IMR-90 (cell line): ENCODE measurements around the gene RPRM. TPM values are rescaled to one million over a fixed set of nuclear protein-coding genes. Genes with fewer than 3 reads are reported as not detected.

Experiments
- ATAC-seq: fragments of 200-7000 bp; cut with Tn5 transposase; 2 replicates; pipeline ENCODE4 v1.9.1; 2020; ENCODE audit warnings: low read depth, mild to moderate bottlenecking, moderate library complexity
- BruUV-seq: library from RNA; stranded (reverse); fragments of 400-500 nt; replicated peaks from 2 replicates; lab custom pipeline; 2021; lab: Mats Ljungman, UMichigan
- CTCF ChIA-PET: fragments of 300-600 bp; formaldehyde crosslinking; extraction: SDS; loops from one replicate; lab custom pipeline; 2021; ENCODE audit warnings: antibody characterized with exemption; lab: Yijun Ruan, JAX
- POLR2A ChIA-PET: fragments of 300-600 bp; sonication (Branson Sonifier 250); formaldehyde crosslinking; loops from one replicate; lab custom pipeline; 2022; ENCODE audit warnings: antibody characterized with exemption; ENCODE audit not compliant: unreplicated experiment; lab: Charles Lee
- DNase-seq: peaks from one replicate; pipeline ENCODE4 v3.0.0; 2013
- H2AFZ ChIP-seq: replicated peaks from 2 replicates; pipeline ENCODE3; 2013; ENCODE audit warnings: low read length, mild to moderate bottlenecking; ENCODE audit not compliant: poor library complexity
- H2AK5ac ChIP-seq: 2 replicates; pipeline ENCODE4 v1.6.1; 2013; ENCODE audit warnings: low read depth, low read length, inconsistent platforms
- H2AK9ac ChIP-seq: replicated peaks from 2 replicates; pipeline ENCODE3; 2013; ENCODE audit warnings: mild to moderate bottlenecking, low read depth, low read length, moderate library complexity; ENCODE audit not compliant: poor library complexity
- H2BK120ac ChIP-seq: 2 replicates; pipeline ENCODE4 v1.6.1; 2013; ENCODE audit warnings: low read depth, low read length, inconsistent platforms
- H2BK15ac ChIP-seq: 3 replicates; pipeline ENCODE4 v1.6.1; 2013; ENCODE audit warnings: low read depth, low read length, inconsistent platforms
- H2BK20ac ChIP-seq: 2 replicates; pipeline ENCODE4 v1.6.1; 2013; ENCODE audit warnings: low read depth, mild to moderate bottlenecking, inconsistent platforms, low read length, moderate library complexity
- H2BK5ac ChIP-seq: 2 replicates; pipeline ENCODE4 v1.6.1; 2013; ENCODE audit warnings: mild to moderate bottlenecking, low read depth, low read length, inconsistent platforms; ENCODE audit not compliant: poor library complexity, severe bottlenecking
- H3K14ac ChIP-seq: replicated peaks from 2 replicates; pipeline ENCODE4 v1.6.1; 2013; ENCODE audit warnings: low read depth, low read length, inconsistent platforms
- H3K18ac ChIP-seq: 2 replicates; pipeline ENCODE4 v1.6.1; 2013; ENCODE audit warnings: low read depth, low read length, control low read depth
- H3K23ac ChIP-seq: 2 replicates; pipeline ENCODE4 v1.6.1; 2013; ENCODE audit warnings: low read depth, low read length, inconsistent platforms
- H3K27ac ChIP-seq: 2 replicates; pipeline ENCODE4 v1.5.1; 2013; ENCODE audit warnings: mild to moderate bottlenecking, control low read depth, low read length; ENCODE audit not compliant: insufficient read depth
- H3K27me3 ChIP-seq: 2 replicates; pipeline ENCODE4 v1.6.1; 2013; ENCODE audit warnings: low read length; ENCODE audit not compliant: control insufficient read depth, insufficient read depth
- H3K36me3 ChIP-seq: 2 replicates; pipeline ENCODE4 v1.6.1; 2013; ENCODE audit warnings: low read length, mixed read lengths; ENCODE audit not compliant: control insufficient read depth, insufficient read depth
- H3K4ac ChIP-seq: 2 replicates; pipeline ENCODE4 v1.6.1; 2013; ENCODE audit warnings: low read depth, low read length, inconsistent platforms
- H3K4me1 ChIP-seq: 2 replicates; pipeline ENCODE4 v1.6.1; 2013; ENCODE audit warnings: low read length, mixed read lengths; ENCODE audit not compliant: control insufficient read depth, insufficient read depth
- H3K4me2 ChIP-seq: 2 replicates; pipeline ENCODE4 v1.6.1; 2013; ENCODE audit warnings: low read depth, mild to moderate bottlenecking, control low read depth, low read length, moderate library complexity
- H3K4me3 ChIP-seq: 2 replicates; pipeline ENCODE4 v1.5.1; 2013; ENCODE audit warnings: low read depth, mild to moderate bottlenecking, control low read depth, low read length, moderate library complexity; ENCODE audit not compliant: insufficient read depth
- H3K56ac ChIP-seq: 2 replicates; pipeline ENCODE4 v1.6.1; 2013; ENCODE audit warnings: low read length, inconsistent platforms; ENCODE audit not compliant: insufficient read depth; ENCODE audit errors: extremely low read depth
- H3K79me1 ChIP-seq, 2 experiments: 2 replicates each; pipeline ENCODE4 v1.6.1; 2013; ENCODE audit warnings: low read length in 2 of 2, inconsistent platforms in 1 of 2, low read depth in 1 of 2
- H3K9ac ChIP-seq: 2 replicates; pipeline ENCODE4 v1.6.1; 2013; ENCODE audit warnings: low read depth, low read length, control low read depth
- H3K9me1 ChIP-seq: 2 replicates; pipeline ENCODE4 v1.6.1; 2013; ENCODE audit warnings: low read length, inconsistent platforms; ENCODE audit not compliant: insufficient read depth
- H3K9me3 ChIP-seq: 2 replicates; pipeline ENCODE4 v1.6.1; 2013; ENCODE audit warnings: low read length; ENCODE audit not compliant: control insufficient read depth, insufficient read depth
- H4K20me1 ChIP-seq: 2 replicates; pipeline ENCODE4 v1.6.1; 2013; ENCODE audit warnings: low read length, inconsistent platforms; ENCODE audit not compliant: insufficient read depth
- H4K5ac ChIP-seq: 2 replicates; pipeline ENCODE4 v1.6.1; 2013; ENCODE audit warnings: mild to moderate bottlenecking, low read depth, low read length, control low read depth
- H4K8ac ChIP-seq, 2 experiments: 2 replicates each; pipeline ENCODE4 v1.6.1; 2013; ENCODE audit warnings: low read depth in 2 of 2, low read length in 2 of 2, control low read depth in 1 of 2, inconsistent platforms in 1 of 2
- H4K91ac ChIP-seq: 2 replicates; pipeline ENCODE4 v1.6.1; 2013; ENCODE audit warnings: low read depth, low read length, inconsistent platforms; ENCODE audit not compliant: insufficient read depth
- BHLHE40 ChIP-seq: fragments of 150-350 bp; IDR thresholded peaks from 2 replicates; pipeline ENCODE4 v1.6.1; 2016; ENCODE audit warnings: mild to moderate bottlenecking, low read depth, low read length
- CEBPB ChIP-seq: IDR thresholded peaks from 2 replicates; pipeline ENCODE4 v1.6.1; 2012; ENCODE audit warnings: low read depth, low read length, improper control_type of control experiment
- CHD1 ChIP-seq: IDR thresholded peaks from 2 replicates; pipeline ENCODE4 v1.6.1; 2012; ENCODE audit warnings: low read depth, low read length, improper control_type of control experiment
- MAFK ChIP-seq: IDR thresholded peaks from 2 replicates; pipeline ENCODE4 v1.6.1; 2012; ENCODE audit warnings: low read depth, low read length, improper control_type of control experiment
- MAZ ChIP-seq: IDR thresholded peaks from 2 replicates; pipeline ENCODE4 v1.6.1; 2012; ENCODE audit warnings: low read depth, mild to moderate bottlenecking, low read length, improper control_type of control experiment, moderate library complexity, borderline replicate concordance
- MXI1 ChIP-seq: IDR thresholded peaks from 2 replicates; pipeline ENCODE4 v1.6.1; 2012; ENCODE audit warnings: low read depth, mild to moderate bottlenecking, low read length, moderate library complexity, borderline replicate concordance
- NFE2L2 ChIP-seq: fragments of 150-350 bp; IDR thresholded peaks from 2 replicates; pipeline ENCODE4 v1.6.1; 2016; ENCODE audit warnings: low read depth, mild to moderate bottlenecking, low read length
- POLR2A ChIP-seq: IDR thresholded peaks from 2 replicates; pipeline ENCODE4 v1.6.1; 2012; ENCODE audit warnings: mild to moderate bottlenecking, low read depth, low read length
- RAD21 ChIP-seq: IDR thresholded peaks from 2 replicates; pipeline ENCODE4 v1.6.1; 2012; ENCODE audit warnings: low read length, improper control_type of control experiment
- RCOR1 ChIP-seq: IDR thresholded peaks from 2 replicates; pipeline ENCODE4 v1.6.1; 2012; ENCODE audit warnings: mild to moderate bottlenecking, low read length, improper control_type of control experiment; ENCODE audit not compliant: insufficient replicate concordance
- SMC3 ChIP-seq: fragments of 150-350 bp; IDR thresholded peaks from 2 replicates; pipeline ENCODE4 v1.6.1; 2016; ENCODE audit warnings: low read depth, mild to moderate bottlenecking, antibody characterized with exemption, low read length, moderate library complexity
- USF2 ChIP-seq: fragments of 150-350 bp; IDR thresholded peaks from 2 replicates; pipeline ENCODE4 v1.6.1; 2017; ENCODE audit warnings: mild to moderate bottlenecking, antibody characterized with exemption, low read length, low read depth
- WGBS, 2 experiments: methylation state at CpG; one replicate each; pipeline versions ENCODE4 v1.1.5 to v1.1.7; 2013; ENCODE audit warnings: missing lambda C conversion rate in 2 of 2; ENCODE audit not compliant: insufficient read length in 1 of 2; ENCODE audit errors: extremely low coverage in 2 of 2; 5-methylcytosine and 5-hydroxymethylcytosine counted together
- dilution Hi-C: fragments of 300-500 bp; cut with HindIII; formaldehyde crosslinking; loops from one replicate; pipeline ENCODE4 v1.14.3; 2018; ENCODE audit warnings: low sequenced_read_pairs; ENCODE audit not compliant: unreplicated experiment
- in situ Hi-C: fragments of 300-500 bp; cut with MboI; formaldehyde crosslinking; loops from 3 replicates; pipeline ENCODE4 v1.14.3; 2019; ENCODE audit warnings: low sequenced_read_pairs, inconsistent platforms, mixed read lengths
- intact Hi-C: fragments of 100-400 bp; cut with micrococcal nuclease; formaldehyde crosslinking; loops from 2 replicates; pipeline ENCODE4 v1.10.0; 2022
- polyA plus RNA-seq, 3 experiments: library from polyadenylated mRNA; depleted of rRNA; stranded (reverse); fragments of >200 nt; gene quantifications; 2 replicates each; pipeline ENCODE4 v1.2.3, GENCODE V29; 2012; ENCODE audit warnings: low replicate concordance in 1 of 3
- total RNA-seq: library from RNA; depleted of rRNA; stranded (reverse); fragments of >200 nt; gene quantifications from 2 replicates; pipeline ENCODE4 v1.2.3, GENCODE V29; 2012
- TF ChIP-seq, protein P1 (sequence below): fragments of 150-350 bp; IDR thresholded peaks from 2 replicates; pipeline ENCODE4 v1.6.1; 2016; ENCODE audit warnings: low read depth, mild to moderate bottlenecking, low read length, moderate library complexity, borderline replicate concordance
- TF ChIP-seq, protein P2 (sequence below): conservative IDR thresholded peaks from 2 replicates; pipeline ENCODE4 v1.5.1; 2012; ENCODE audit warnings: mild to moderate bottlenecking, low read depth, low read length, improper control_type of control experiment

RPRM gene
- total and polyA plus RNA-seq, 2 of the 4 experiments (the other 2 are of a cell fraction), result not detected

- Histone ChIP-seq H3K4me1 (no peaks in the 10 kb centered on the region), H3K56ac (no peak overlapping the region), H3K23ac (no peak overlapping the region), H4K8ac (no peak overlapping the region), H3K27ac (no peak overlapping the region), H3K9me3 (no peaks in the 10 kb centered on the region), H2BK20ac (no peak overlapping the region), H3K9me1 (no peaks in the 10 kb centered on the region), H3K9ac (no peak overlapping the region), H3K4me2 (peak overlapping the region; percentile 67; the same call in 1 of the 2 replicates), H3K4ac (no peak overlapping the region), H2AK5ac (no peak overlapping the region), H4K5ac (no peak overlapping the region), H3K27me3 (peaks cover 17% of the 10 kb centered on the region), H2AK9ac (no peak overlapping the region), H2BK5ac (no peak overlapping the region), H2AFZ (peak overlapping the region; percentile 93), H3K4me3 (no peak overlapping the region; the same call in 1 of the 2 replicates), H3K36me3 (no peaks in the 10 kb centered on the region), H3K18ac (no peak overlapping the region), H3K14ac (no peak overlapping the region), H2BK15ac (no peak overlapping the region), H2BK120ac (no peak overlapping the region), H3K79me1 (no peaks in the 10 kb centered on the region), H4K91ac (no peak overlapping the region), H4K20me1 (no peaks in the 10 kb centered on the region)
- intact Hi-C loops (loop anchor here (1.0 kb wide), 2 partner anchors 616 to 737 kb away; no protein-coding TSS in a partner anchor), dilution Hi-C loops (no loop called here), in situ Hi-C loops (no loop called here)
- CTCF ChIA-PET, result no interaction called here
- no TSS peak for BruUV-seq
- POLR2A ChIA-PET, result no interaction called here
- DNase-seq (no peak), ATAC-seq (no peak)
- TF ChIP-seq BHLHE40 (no peak), RCOR1 (no peak), SMC3 (no peak), RAD21 (no peak), POLR2A (no peak), NFE2L2 (no peak), CEBPB (no peak), USF2 (no peak), CHD1 (no peak), MXI1 (no peak), MAFK (no peak), MAZ (no peak)
- TF ChIP-seq, protein P1, sequence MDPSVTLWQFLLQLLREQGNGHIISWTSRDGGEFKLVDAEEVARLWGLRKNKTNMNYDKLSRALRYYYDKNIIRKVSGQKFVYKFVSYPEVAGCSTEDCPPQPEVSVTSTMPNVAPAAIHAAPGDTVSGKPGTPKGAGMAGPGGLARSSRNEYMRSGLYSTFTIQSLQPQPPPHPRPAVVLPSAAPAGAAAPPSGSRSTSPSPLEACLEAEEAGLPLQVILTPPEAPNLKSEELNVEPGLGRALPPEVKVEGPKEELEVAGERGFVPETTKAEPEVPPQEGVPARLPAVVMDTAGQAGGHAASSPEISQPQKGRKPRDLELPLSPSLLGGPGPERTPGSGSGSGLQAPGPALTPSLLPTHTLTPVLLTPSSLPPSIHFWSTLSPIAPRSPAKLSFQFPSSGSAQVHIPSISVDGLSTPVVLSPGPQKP, result no peak
- TF ChIP-seq, protein P2, sequence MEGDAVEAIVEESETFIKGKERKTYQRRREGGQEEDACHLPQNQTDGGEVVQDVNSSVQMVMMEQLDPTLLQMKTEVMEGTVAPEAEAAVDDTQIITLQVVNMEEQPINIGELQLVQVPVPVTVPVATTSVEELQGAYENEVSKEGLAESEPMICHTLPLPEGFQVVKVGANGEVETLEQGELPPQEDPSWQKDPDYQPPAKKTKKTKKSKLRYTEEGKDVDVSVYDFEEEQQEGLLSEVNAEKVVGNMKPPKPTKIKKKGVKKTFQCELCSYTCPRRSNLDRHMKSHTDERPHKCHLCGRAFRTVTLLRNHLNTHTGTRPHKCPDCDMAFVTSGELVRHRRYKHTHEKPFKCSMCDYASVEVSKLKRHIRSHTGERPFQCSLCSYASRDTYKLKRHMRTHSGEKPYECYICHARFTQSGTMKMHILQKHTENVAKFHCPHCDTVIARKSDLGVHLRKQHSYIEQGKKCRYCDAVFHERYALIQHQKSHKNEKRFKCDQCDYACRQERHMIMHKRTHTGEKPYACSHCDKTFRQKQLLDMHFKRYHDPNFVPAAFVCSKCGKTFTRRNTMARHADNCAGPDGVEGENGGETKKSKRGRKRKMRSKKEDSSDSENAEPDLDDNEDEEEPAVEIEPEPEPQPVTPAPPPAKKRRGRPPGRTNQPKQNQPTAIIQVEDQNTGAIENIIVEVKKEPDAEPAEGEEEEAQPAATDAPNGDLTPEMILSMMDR, result no peak
- WGBS, 2 experiments, result no CpG with 5 or more reads among the region's 38 CpGs
Measured at GRCh38 chr2:153477636-153478288, 800 bp downstream of the RPRM start.
